Neural progenitor cell (in vitro differentiated cells): ENCODE results near the gene RXRA.

ENCODE experiments used
- CTCF ChIP-seq: fragments of 200-600 bp; sonication (generic); IDR thresholded peaks from 2 replicates; pipeline ENCODE4 v1.5.1; 2017; ENCODE audit warnings: antibody characterized with exemption, mild to moderate bottlenecking
- EZH2 ChIP-seq: fragments of 200-600 bp; sonication (generic); IDR thresholded peaks from 2 replicates; pipeline ENCODE4 v1.6.1; 2017; ENCODE audit warnings: antibody characterized with exemption, mild to moderate bottlenecking, moderate library complexity
- EZH2phosphoT487 ChIP-seq: fragments of 200-600 bp; sonication (generic); IDR thresholded peaks from 2 replicates; pipeline ENCODE4 v1.6.1; 2017; ENCODE audit warnings: antibody characterized with exemption

GRCh38 chr9:134332266-134332665, 6.0 kb downstream of the RXRA start:
- TF ChIP-seq EZH2 (no peak), CTCF (no peak), EZH2phosphoT487 (no peak)
